HL-60 (cell line): ENCODE measurements around the gene KLHDC2.
A peak's percentile ranks its signal among the peaks of the same experiment; 100 is the strongest.
"Not testable (repeated sequence)": the region's sequence is repeated elsewhere in the genome, so short reads cannot be mapped to it uniquely, and the experiment has no call there.

Source experiments
- DNase-seq, 2 experiments: peaks; one replicate each; pipeline ENCODE4 v3.0.0-alpha.2; 2010 to 2020; ENCODE audit warnings: low read depth in 1 of 2, low spot score in 1 of 2
- H3K27ac ChIP-seq: fragments of 250-450 bp; sonication (Bioruptor Pico); replicated peaks from 2 replicates; pipeline ENCODE4 v1.5.1; 2020; ENCODE audit warnings: mild to moderate bottlenecking, moderate library complexity
- H3K27me3 ChIP-seq: fragments of 250-450 bp; sonication (Bioruptor Pico); 2 replicates; pipeline ENCODE4 v1.5.1; 2021; ENCODE audit warnings: mild to moderate bottlenecking, moderate library complexity; ENCODE audit not compliant: insufficient read depth, poor library complexity, severe bottlenecking
- H3K4me3 ChIP-seq: replicated peaks from 2 replicates; pipeline ENCODE4 v1.5.1; 2011; ENCODE audit warnings: mild to moderate bottlenecking, control low read depth, low read length; ENCODE audit not compliant: insufficient read depth
- GABPA ChIP-seq: IDR thresholded peaks from 2 replicates; pipeline ENCODE4 v1.6.1; 2012; ENCODE audit warnings: low read depth
- POLR2AphosphoS5 ChIP-seq: IDR thresholded peaks from 2 replicates; pipeline ENCODE4 v1.6.1; 2012; ENCODE audit warnings: low read depth
- REST ChIP-seq: IDR thresholded peaks from 2 replicates; pipeline ENCODE4 v1.6.1; 2012; ENCODE audit warnings: low read depth; ENCODE audit not compliant: insufficient replicate concordance
- SPI1 ChIP-seq: IDR thresholded peaks from 2 replicates; pipeline ENCODE4 v1.6.1; 2012; ENCODE audit warnings: low read depth, mild to moderate bottlenecking, borderline replicate concordance
- TF ChIP-seq, protein P1 (sequence below): IDR thresholded peaks from one replicate; pipeline ENCODE4 v1.5.1; 2011; ENCODE audit warnings: low read length, control low read depth, inconsistent platforms; ENCODE audit not compliant: insufficient read depth

Gene KLHDC2

GRCh38 chr14:49769581-49770211 lies 1.7 kb downstream of the KLHDC2 start:
- no peak for DNase-seq
- TF ChIP-seq POLR2AphosphoS5, result no peak
- TF ChIP-seq, protein P1, sequence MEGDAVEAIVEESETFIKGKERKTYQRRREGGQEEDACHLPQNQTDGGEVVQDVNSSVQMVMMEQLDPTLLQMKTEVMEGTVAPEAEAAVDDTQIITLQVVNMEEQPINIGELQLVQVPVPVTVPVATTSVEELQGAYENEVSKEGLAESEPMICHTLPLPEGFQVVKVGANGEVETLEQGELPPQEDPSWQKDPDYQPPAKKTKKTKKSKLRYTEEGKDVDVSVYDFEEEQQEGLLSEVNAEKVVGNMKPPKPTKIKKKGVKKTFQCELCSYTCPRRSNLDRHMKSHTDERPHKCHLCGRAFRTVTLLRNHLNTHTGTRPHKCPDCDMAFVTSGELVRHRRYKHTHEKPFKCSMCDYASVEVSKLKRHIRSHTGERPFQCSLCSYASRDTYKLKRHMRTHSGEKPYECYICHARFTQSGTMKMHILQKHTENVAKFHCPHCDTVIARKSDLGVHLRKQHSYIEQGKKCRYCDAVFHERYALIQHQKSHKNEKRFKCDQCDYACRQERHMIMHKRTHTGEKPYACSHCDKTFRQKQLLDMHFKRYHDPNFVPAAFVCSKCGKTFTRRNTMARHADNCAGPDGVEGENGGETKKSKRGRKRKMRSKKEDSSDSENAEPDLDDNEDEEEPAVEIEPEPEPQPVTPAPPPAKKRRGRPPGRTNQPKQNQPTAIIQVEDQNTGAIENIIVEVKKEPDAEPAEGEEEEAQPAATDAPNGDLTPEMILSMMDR, result no peak
- TF ChIP-seq REST, result no peak
- TF ChIP-seq GABPA, result no peak
- TF ChIP-seq SPI1, result no peak
- Histone ChIP-seq H3K4me3 (no peak overlapping the region), H3K27me3 (no peaks in the 10 kb centered on the region), H3K27ac (peak overlapping the region; percentile 93; the same call in 1 of the 2 replicates)

DNA sequence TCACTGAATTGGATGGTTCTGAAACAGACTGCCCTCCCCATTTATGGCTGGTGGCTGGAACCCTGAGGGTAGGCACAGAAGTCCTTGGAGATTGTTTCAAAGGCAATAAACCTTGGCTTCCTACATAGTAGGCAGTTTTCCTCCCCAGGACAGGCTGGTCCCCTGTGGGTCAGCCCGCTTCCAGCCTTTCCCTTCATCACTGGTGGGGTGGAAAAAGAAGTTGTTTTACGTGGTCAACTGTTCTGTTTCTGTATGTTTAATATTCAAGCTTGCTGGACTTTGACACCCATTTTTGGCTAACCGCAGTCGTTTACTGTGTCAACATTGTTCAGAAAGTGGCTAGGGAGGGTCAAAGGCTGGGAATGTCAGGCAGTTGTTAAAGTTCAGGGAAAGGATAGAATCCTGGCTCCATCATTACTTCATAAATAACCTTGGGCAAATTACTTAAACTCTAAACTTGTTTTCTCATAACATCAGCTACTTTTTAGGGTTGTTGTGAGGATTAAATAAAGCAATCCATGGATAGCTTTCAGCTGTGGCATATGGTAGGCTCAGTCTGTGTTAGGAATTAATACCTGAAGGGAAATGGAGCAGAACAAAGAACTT lies 2.4 kb downstream of the KLHDC2 start:
- Histone ChIP-seq H3K27me3 (no peaks in the 10 kb centered on the region), H3K4me3 (no peak overlapping the region), H3K27ac (no peak overlapping the region)
- no peak for DNase-seq
- TF ChIP-seq REST, result no peak
- no peak for TF ChIP-seq SPI1
- TF ChIP-seq POLR2AphosphoS5, result no peak
- no peak for TF ChIP-seq GABPA
- TF ChIP-seq, protein P1, result no peak

DNA sequence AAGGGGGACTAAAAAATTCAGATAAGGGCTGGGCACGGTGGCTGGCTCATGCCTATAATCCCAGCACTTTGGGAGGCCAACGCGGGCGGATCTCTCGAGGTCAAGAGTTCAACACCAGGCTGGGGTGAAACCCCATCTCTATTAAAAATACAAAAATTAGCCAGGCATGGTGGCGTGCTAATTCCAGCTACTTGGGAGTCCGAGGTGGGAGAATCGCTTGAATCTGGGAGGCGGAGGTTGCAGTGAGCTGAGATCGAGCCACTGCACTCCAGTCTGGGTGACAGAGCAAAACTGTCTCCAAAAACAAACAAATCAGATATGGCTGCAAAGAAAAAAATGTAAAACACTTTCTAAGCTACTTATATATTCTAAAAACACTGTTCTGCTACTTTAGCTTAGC lies 3.7 kb downstream of the KLHDC2 start:
- H3K27me3 ChIP-seq, DNase-seq, H3K4me3 ChIP-seq, H3K27ac ChIP-seq: not testable (repeated sequence)

DNA sequence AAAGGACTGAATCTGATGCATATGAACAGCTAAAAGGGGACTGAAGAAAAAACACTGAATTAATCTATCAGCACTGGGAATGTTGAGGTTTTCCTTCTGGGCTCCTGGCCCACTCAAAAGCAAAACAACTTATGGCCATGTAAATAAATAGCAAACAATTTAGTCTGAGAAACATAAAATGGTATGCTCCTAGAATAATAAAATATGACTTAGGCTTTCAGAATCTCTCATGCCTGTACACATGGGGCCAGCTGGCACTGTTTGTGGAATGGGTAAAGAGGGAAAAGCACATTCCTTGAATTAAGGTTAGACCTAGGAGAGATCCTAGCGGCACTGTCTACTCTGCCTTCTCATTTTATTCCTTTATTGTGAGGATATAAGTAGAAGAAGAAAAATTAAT lies 6.2 kb downstream of the KLHDC2 start:
- H3K27me3 ChIP-seq, result no peaks in the 10 kb centered on the region
- no peak for TF ChIP-seq POLR2AphosphoS5
- TF ChIP-seq, protein P1, result no peak
- no peak for TF ChIP-seq GABPA
- no peak for TF ChIP-seq SPI1
- no peak for TF ChIP-seq REST
- no peak for DNase-seq
- H3K4me3 ChIP-seq, result no peak overlapping the region
- H3K27ac ChIP-seq, result no peak overlapping the region
